GM12874 (cell line): ENCODE results near the gene MEI1.

ENCODE experiments used
- TF ChIP-seq, protein P1 (sequence below): IDR thresholded peaks from 2 replicates; pipeline ENCODE4 v1.5.1; 2011; ENCODE audit warnings: low read depth, mild to moderate bottlenecking, control low read depth, low read length, moderate library complexity; ENCODE audit not compliant: insufficient read depth

MEI1 gene

DNA sequence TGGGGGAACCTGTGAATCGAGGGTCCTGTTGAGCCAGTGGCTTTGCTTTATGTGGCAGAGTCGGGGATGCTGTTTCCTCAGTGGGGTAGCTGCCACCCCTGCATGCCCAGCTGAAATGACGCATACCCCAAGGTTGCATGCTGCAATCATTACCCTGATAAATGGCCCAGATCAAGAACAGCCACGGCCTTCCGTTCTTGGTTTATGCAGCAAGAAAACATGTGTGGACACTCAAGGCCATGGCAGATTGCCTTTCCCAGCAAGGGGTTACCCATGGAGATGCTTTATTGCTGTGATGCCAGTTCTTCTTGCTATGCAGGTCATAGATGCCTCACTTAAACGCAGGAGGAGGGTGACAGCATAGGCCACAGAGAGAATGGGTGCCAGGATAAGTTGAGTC is 119.3 kb downstream of the MEI1 start:
- TF ChIP-seq, protein P1, sequence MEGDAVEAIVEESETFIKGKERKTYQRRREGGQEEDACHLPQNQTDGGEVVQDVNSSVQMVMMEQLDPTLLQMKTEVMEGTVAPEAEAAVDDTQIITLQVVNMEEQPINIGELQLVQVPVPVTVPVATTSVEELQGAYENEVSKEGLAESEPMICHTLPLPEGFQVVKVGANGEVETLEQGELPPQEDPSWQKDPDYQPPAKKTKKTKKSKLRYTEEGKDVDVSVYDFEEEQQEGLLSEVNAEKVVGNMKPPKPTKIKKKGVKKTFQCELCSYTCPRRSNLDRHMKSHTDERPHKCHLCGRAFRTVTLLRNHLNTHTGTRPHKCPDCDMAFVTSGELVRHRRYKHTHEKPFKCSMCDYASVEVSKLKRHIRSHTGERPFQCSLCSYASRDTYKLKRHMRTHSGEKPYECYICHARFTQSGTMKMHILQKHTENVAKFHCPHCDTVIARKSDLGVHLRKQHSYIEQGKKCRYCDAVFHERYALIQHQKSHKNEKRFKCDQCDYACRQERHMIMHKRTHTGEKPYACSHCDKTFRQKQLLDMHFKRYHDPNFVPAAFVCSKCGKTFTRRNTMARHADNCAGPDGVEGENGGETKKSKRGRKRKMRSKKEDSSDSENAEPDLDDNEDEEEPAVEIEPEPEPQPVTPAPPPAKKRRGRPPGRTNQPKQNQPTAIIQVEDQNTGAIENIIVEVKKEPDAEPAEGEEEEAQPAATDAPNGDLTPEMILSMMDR: no peak

DNA sequence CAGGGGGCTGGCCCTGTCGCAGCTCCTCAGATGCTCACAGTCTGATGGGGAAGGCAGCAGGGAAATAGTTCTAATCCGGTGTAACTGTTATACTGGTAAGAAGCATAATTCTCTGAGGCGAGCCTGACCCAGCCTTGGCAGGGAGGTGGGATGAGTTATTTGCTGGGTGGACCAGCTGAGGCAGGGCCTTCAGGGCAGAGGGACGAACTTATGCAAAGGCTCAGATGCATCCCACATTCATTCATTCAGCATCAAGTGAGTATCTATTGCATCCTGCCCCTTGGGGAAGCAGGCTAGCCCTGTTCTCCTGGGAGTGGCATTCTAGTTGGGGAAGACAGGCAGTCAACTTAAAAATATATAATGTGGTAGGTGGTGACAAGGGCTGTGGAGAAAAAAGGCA is 120.0 kb downstream of the MEI1 start:
- TF ChIP-seq, protein P1: no peak

DNA sequence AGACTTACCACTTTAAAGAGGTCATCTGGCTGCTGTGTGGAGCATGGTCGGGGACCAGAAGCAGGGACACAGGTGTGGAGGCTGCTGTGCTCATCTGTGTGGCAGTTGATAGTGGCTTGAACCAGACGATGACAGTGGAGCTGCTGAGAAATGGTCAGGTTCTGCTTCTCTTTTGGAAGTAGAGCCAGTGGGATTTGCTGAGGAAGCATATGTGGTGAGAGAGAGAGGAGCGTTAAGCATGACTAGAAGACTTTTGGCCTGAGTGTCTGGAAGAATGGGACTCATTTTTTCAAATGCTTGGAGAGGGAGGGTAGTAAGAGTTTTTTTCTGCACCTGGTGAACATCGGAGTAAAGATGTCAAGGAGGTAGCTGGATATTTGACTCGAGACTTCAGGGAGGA is 121.1 kb downstream of the MEI1 start:
- TF ChIP-seq, protein P1: no peak

DNA sequence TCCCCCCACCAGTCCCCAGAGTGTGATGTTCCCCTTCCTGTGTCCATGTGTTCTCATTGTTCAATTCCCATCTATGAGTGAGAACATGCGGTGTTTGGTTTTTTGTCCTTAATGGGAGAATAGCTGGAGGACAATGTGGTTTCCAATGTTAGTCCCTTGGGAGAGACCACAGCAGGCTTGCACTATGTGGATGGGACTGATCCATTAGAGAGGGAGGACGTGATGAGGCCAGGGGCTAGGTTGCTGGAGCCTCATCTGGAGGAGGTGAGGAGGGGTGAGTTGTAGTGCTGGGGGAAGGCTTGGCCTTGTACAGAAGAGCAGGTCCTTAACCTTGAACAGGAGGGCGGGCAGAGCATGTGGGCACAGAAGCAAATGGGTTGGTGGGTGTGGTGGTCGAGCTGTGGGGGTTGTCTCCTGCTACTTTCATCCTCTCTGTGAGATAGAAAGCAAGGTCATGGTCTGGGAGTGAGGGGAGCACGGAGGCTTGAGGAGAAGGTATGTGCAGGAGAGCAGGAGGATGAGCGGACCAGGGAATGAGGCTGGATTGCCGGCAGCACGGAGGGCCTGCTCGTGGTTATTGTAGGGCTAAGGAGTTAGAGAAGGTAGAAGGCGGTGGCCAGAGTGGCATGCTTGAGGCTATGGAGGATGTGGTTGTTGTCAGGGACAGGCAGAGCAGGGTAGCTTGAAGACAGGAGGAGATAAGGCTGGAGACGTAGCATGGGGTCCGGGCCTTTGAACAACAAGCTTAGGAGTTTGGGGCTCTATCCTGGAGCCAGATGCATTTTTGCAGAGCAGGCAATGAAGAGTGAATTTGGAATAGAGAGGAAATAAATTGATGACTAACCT is 122.4 kb downstream of the MEI1 start:
- TF ChIP-seq, protein P1: no peak

DNA sequence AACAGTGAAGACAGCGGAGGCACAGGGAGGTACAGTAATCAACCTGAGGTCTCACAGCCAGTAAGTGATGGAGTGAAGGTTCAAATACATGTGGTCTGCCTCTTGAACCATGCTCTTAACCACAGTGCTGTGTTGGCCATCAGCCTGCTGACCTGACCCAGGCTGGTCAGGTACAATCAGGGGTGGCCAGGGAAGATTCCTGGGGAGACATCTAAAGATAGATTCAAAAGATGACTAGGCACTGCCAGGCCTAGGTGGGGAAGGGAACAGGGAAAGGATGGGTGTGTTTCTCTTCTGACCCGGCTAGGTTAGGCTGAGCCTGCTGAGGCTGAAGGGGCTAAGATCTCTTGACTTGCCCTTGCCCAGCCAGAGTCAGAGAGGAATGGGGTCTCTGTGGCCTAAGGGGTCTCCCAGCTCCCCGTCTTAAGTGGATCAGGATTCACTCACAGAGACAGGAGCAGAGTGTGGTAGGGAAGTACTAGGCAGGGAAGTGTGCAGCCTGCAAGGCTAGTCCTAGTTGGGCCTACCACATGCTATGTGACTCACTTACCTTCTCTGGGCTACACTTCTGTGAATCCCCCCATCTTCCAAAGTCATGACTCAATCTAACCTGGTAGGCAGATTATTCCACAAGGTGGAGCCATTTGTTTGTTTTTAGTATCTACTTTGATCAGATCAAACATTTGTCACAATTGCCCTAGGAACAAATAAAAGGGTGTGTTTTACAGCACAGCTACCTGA is 123.2 kb downstream of the MEI1 start:
- TF ChIP-seq, protein P1: no peak; the same call in 1 of the 2 replicates

DNA sequence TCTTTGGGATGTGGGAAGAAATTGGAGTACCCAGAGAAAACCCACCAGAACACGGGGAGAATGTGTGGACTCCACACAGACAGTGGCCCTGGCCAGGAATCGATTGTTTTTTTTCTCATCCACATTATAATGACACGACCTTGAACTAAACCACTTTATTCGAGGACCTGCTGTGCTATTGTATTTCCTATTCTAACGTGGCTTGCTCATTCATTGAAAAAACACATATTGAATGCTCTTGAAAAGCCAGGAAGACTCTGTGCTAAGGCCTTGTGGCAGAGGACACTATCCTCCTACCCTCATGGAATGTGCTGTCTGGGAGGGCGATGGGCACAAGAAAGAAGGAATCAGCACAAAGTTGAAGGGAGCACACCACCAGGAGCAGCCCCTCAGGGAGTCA is 124.5 kb downstream of the MEI1 start:
- TF ChIP-seq, protein P1: no peak

DNA sequence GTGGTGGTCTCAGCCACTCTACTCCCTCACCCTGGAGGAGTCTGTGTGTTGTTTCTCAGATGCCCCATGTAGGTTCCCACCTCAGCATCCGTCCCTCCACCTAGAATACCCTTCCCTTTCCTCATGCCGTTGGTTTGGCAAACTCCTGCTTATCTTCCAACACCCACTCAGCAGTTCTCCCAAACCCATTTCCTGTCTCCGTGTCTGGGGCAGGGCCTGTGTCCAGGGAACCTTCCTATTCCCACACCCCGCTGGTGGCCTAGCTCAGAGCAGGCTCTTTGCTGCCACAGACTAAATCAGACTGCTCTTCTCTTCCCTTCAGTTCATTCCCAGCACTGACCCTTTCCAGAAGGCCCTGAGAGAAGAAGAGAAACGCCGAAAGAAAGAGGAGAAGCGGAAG is 126.1 kb downstream of the MEI1 start:
- TF ChIP-seq, protein P1: no peak
